Astrocyte (in vitro differentiated cells and primary cell): Measurements from ENCODE around the gene CHN2.

Source experiments
- CTCF ChIP-seq: IDR thresholded peaks from 2 replicates; pipeline ENCODE4 v1.5.1; 2011; ENCODE audit warnings: low read depth, mild to moderate bottlenecking, inconsistent platforms, low read length, moderate library complexity; ENCODE audit not compliant: insufficient read depth
- EZH2 ChIP-seq: IDR thresholded peaks from 2 replicates; pipeline ENCODE4 v1.6.1; 2012; ENCODE audit warnings: mild to moderate bottlenecking, low read length, inconsistent platforms; ENCODE audit not compliant: insufficient read depth

- no peak for TF ChIP-seq EZH2
- TF ChIP-seq CTCF, result no peak
These were observed 80.9 kb downstream of the CHN2 start for GRCh38 chr7:29275493-29275892.
